Hematopoietic multipotent progenitor cell treated with erythropoietin and hydrocortisone succinate and interleukin-3 and kit ligand, for 15 days (in vitro differentiated cells): ENCODE results near the gene HSPA1A.
A peak's percentile ranks its signal among the peaks of the same experiment; 100 is the strongest.
"Not testable (repeated sequence)": the region's sequence is repeated elsewhere in the genome, so short reads cannot be mapped to it uniquely, and the experiment has no call there.

Experiments
- DNase-seq: peaks from one replicate; pipeline ENCODE4 v3.0.0-alpha.2; 2015; ENCODE audit warnings: low spot score

The HSPA1A gene

GRCh38 chr6:31811645-31812044 is 3.7 kb upstream of the HSPA1A start:
- no peak for DNase-seq

- no peak for DNase-seq
Observed at GRCh38 chr6:31813465-31813849, 1.9 kb upstream of the HSPA1A start.

- DNase-seq: peak; percentile 70
Observed at GRCh38 chr6:31814677-31815024, 692 bp upstream of the HSPA1A start.

GRCh38 chr6:31817133-31817928 is 2.0 kb downstream of the HSPA1A start:
- not testable (repeated sequence) for DNase-seq

GRCh38 chr6:31817929-31818511 is 2.7 kb downstream of the HSPA1A start:
- DNase-seq: not testable (repeated sequence)

GRCh38 chr6:31819871-31820299 is 4.5 kb downstream of the HSPA1A start:
- no peak for DNase-seq

- not testable (repeated sequence) for DNase-seq
Observed at GRCh38 chr6:31820399-31820798, 5.1 kb downstream of the HSPA1A start.

GRCh38 chr6:31821301-31822035 is 6.1 kb downstream of the HSPA1A start:
- peak; percentile 73 for DNase-seq

GRCh38 chr6:31822036-31822821 is 6.9 kb downstream of the HSPA1A start:
- peak; percentile 92 for DNase-seq

GRCh38 chr6:31823592-31824196 is 8.4 kb downstream of the HSPA1A start:
- not testable (repeated sequence) for DNase-seq

GRCh38 chr6:31825553-31825952 is 10.2 kb downstream of the HSPA1A start:
- no peak for DNase-seq

- DNase-seq: no peak
Observed at GRCh38 chr6:31826793-31827285, 11.5 kb downstream of the HSPA1A start.

- peak; percentile 96 for DNase-seq
Observed at GRCh38 chr6:31827286-31828079, 12.1 kb downstream of the HSPA1A start, which contains the start of gene HSPA1B. Gene HSPA1B (plus strand): TSS chr6:31827738. CDS start chr6:31827951, 213 bp downstream.

GRCh38 chr6:31829633-31830283 is 14.4 kb downstream of the HSPA1A start:
- DNase-seq: peak; percentile 83

- DNase-seq: no peak
Observed at GRCh38 chr6:31830886-31831335, 15.6 kb downstream of the HSPA1A start.

GRCh38 chr6:31831350-31832215 is 16.2 kb downstream of the HSPA1A start:
- DNase-seq: peak; percentile 52

- peak; percentile 81 for DNase-seq
Observed at GRCh38 chr6:31834367-31835250, 19.3 kb downstream of the HSPA1A start.

GRCh38 chr6:31836047-31836473 is 20.7 kb downstream of the HSPA1A start:
- no peak for DNase-seq
